ENCODE data around the gene TEX48.

TEX48 gene

GRCh38 chr9:114691956-114692295 is 9.9 kb upstream of the TEX48 start:
- DNase-seq = no peak

DNA sequence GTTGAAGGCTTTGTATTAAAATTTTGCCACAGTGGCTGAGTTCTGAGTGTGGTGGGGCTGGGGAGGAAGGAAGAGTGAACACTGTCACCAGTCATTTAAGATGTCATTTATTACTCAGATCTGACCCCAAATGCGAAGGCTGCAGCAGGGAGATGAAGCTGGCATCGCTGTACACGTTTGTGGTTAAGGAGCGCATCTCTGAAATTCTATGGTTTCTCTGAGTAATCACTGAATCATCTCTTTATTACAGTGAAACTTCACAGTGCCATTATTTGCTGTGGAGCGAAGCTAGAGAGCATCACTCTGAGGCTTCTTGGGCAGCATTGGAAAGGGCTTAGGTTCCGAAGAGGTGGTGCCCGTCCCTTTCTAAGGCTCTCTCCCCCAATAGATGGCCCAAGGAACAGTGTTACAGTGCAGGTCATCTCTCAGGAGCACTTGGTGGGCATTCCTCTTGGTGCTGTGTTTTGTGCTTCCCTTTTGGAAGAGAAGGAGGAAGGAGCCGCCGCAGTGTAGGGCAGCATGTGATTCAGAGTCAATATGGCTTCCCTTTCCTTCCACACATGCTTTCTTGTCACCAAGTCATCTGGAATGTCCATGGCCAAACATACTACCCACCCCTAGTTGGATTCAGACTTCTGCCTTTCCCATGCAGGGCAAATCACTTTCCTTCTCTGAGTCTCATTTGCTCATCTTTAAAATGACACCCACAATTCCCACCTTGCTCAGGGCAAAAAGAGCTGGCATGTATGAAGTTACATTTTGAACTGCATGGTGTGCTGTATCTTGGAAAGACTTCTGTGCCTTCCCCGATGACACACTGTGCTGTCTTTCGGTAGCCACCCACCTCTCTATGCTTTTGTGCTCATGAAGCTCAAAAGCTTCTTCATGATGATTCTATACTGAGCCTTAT is 9.3 kb upstream of the TEX48 start:
- DNase-seq = no peak

- no peak for DNase-seq
Observed at GRCh38 chr9:114690308-114690707, 8.3 kb upstream of the TEX48 start.

DNA sequence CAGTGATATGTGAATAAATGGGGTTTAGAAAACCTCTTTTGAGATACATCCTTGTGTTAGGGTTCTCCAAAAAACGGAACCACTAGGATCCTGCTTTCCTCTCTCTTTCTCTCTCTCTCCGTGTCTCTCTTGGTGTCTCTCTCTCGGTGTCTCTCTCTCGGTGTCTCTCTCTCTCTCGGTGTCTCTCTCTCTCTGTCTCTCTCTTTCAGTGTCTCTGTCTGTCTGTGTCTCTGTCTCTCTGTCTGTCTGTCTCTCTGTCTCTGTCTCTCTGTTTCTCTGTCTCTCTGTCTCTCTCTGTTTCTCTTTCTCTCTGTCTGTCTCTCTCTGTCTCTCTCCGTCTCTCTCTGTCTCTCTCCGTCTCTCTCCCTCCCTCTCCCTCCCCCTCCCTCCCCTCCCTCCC is 7.8 kb upstream of the TEX48 start:
- no peak for DNase-seq

- DNase-seq = no peak
Observed at GRCh38 chr9:114688909-114689610, 7.1 kb upstream of the TEX48 start.

DNA sequence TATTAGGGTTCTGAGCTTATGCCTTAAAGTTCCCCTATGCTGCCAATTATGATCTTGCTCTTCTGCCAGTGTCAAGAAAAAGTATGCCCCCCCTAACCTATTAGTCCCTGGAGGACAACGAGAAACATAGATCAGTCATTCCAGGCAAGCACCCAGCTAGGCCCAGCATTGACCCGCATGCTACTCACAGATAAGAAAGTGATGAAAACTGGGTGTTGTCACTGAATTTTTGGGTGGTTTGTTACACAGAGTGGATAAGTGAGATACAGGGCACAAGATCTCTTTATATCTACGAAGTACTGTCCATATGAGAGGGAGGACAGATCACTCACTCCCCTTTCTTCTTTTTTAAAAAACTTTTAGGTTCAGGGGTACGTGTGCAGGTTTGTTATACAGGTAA is 6.4 kb upstream of the TEX48 start:
- DNase-seq = no peak

- no peak for DNase-seq
Observed at GRCh38 chr9:114687034-114687433, 5.0 kb upstream of the TEX48 start.

DNA sequence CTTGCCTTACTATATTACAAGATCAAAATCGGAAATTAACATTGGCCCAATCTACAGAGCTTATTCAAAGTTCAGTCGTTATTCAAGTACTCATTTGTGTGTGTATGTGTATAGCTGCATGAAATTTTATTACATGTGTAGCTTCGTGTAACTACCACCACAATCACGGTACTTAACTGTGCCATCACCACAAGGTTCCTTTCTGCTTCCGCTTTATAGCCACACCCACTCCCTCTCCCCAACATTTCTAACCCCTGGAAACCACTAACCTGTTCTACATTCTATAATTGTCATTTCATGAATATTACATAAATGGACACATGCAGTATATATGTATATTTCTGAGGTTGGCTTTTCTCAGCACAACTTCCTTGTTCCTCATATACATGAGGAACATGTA is 4.0 kb upstream of the TEX48 start:
- no peak for DNase-seq

DNA sequence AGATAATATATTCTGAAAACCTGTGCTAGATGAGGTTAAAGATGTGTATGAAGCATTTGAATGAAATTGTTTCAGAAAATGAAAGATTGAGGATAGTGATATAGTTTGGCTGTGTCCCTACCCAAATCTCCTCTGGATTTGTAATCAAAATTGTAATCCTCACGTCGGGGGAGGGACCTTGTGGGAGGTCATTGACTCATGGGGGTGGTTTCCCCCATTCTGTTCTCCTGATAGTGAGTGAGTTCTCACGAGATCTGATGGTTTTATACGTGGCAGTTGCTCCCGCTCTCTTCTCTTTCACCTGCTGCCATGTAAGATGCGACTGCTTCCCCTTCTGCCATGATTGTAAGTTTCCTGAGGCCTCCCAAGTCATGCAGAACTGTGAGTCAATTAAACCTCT is 2.0 kb upstream of the TEX48 start:
- DNase-seq = no peak

DNA sequence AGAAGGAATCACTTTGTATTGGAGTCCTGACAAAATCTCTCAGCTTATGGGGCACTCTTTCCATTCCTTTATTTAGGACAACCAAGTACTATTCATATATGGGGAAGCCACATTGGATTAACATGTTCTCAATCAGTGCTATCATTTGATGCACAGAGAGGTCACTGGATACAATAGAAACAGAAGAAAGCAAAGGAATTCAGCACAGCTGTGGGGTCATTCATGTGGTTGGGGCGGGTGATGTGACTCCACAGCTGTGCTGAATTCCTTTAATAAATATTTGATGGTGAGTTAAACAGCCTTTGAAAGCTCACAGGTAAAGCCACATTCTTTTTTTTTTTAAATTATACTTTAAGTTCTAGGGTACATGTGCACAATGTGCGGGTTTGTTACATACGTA is 854 bp upstream of the TEX48 start:
- DNase-seq = no peak

GRCh38 chr9:114680259-114681001 is 1.6 kb downstream of the TEX48 start:
- DNase-seq = no peak

DNA sequence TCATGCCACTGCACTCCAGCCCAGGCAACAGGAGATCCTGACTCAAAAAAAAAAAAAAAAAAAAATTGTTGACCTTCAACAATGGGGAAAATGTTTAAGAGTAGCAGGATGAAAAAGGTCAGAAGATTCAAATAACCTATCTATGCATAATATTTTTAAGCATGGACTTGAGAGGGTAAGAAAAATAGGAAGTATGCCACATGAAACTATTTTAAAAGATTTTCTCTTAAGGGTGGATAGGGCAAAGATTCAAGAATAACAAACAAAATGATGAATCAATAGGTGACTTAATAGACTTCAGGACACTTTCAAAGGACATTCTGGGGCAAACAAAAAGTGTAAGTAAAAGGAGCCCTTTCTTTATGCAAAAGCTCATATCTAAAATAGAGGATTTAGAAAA is 3.2 kb downstream of the TEX48 start:
- DNase-seq = no peak

DNA sequence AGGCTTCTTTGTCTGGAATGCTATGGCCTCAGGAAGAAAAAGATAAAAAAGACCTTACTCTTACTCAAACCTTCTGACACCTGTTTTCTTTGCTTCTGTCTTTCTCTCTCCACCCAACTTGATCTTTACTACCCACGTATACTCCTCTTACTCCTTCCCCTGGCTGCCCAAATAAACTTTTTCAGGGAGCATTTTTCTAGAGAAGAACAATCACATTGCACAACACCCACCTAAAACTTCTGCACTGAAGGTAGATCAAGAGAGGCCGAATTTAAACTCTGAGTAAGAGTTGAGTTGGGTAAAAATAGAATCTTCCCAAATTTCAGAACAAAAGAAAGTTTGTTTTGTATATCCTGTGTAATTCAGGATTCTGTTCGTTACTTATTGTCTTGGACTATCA is 3.9 kb downstream of the TEX48 start:
- DNase-seq = no peak

DNA sequence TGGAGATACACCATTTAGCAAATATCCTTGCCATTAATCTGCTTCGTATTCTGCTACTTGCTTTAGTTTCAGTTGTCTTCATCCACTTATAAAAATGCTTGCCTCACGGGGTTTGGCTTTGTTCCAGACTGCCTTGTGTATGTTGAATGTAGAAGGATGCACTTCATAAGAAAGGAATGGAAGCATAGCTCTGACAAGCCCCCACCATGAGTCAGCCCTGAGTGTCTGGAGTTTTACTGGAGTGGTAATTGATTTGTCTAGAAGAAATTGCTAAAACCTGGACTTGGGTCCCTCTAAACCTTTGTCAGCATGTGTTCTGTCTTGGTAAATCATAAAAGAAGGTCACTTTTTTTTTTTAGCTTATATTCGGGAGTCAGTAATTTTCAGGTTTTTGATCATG is 4.6 kb downstream of the TEX48 start:
- peak; percentile 60 for DNase-seq

DNA sequence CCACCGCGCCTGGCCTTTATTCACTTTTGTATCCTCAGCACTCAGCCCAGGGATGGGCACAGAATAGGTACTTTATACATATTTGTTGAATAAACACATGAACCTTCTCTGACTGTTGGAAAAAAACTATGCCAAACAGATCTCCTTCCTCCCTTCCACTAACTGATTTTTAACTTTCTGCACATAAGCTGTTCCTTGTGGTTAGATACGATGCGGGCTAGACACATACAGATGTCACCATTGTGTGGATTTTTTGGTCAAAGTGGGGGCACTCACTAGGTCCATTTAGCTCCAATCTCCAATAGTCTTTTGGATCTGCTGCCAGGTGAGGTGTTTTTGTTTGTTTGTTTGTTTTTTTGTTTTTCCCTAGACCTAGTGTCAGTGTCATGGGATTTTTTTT is 5.1 kb downstream of the TEX48 start:
- DNase-seq = no peak

DNA sequence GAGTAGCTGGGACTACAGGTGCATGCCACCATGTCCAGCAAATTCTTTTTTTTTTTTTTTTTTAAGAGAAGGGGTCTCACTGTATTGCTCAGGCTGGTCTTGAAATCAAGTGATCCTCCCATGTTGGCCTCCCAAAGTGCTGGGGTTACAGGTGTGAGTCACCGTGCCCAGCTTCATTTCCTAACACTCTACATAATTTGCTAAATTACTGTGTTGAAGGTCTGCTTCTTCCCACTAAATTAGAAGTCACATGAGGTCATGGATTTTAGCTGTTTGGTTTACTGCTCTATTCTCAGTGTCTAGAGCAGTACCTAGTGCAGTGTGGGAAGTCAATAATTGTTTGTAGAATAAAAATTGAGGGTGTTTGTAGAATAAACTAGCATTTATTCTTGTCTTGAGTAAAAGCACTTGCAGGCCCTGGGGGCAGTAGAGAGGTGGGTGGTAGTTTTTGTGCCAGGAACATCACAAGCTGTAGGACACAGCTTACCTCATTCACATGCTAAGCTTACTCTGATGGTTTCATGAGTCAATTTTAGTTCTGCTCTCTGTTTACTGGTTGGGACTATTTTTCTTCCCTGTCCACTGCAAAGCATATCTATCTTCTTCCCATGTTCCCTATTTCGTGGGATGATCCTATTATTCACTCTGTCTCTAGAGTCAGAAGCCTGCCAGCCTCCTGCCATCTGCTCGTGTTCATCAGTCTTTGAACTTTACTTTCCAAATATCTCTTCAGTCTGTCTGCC is 7.0 kb downstream of the TEX48 start:
- DNase-seq = no peak

- DNase-seq = no peak
Observed at GRCh38 chr9:114674076-114674797, 7.8 kb downstream of the TEX48 start.

GRCh38 chr9:114671605-114672004 is 10.4 kb downstream of the TEX48 start:
- no peak for DNase-seq

GRCh38 chr9:114669961-114670360 is 12.0 kb downstream of the TEX48 start:
- no peak for DNase-seq

- no peak for DNase-seq
Observed at GRCh38 chr9:114668146-114668545, 13.8 kb downstream of the TEX48 start.

DNA sequence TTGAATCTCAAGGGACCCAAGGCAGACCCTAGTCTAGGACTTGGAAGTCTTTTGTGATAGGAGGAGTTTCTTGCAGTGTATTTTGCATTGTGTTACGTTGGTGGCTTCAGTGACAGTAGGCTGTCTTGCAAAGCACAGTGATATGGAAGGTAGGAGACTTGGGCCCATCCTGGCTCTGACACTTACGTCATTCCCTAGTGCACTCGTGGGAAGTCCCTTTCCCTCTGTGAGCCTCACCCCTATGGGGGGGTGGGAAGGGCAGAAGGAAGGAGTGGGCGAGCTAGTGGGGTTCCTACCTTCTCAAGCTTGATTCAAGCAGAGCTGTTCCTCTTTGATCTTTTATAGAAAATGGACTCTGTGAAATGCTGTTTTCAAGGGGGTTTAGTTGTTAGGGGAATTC is 15.1 kb downstream of the TEX48 start:
- DNase-seq = no peak

DNA sequence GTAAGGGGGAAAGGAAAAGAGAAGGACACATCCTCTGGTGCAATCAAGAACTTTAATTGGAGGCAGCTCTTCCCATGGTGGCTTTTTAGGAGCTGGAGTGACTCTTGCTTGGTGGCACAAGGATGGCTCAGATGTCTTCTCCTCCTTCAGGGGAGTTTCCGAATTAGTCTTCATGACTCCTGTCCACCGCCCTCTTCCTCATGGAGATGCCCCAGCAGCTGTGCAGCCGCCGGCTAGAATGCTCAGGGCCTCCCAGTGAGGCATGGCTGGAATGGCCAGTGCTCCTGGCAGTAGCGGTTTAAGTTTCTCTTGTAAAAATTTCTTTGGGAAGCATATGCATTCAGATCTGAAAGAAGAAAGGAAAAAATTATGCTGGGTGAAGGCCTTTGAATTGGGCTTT is 15.6 kb downstream of the TEX48 start:
- DNase-seq = no peak
